Anterior cingulate cortex (tissue), 58 donors: ENCODE results near the gene ESRRA.
"Not testable (repeated sequence)": the region's sequence is repeated elsewhere in the genome, so short reads cannot be mapped to it uniquely, and the experiment has no call there.

Source experiments
- DNase-seq, 58 donors: peaks; one replicate each; lab custom pipeline; 2025; lab: John Stamatoyannopoulos, UW

Gene ESRRA

GRCh38 chr11:64305691-64306562 lies 603 bp downstream of the ESRRA start:
- peak in 46 of 58 donors; percentile 16 to 75 (median 58) for DNase-seq

DNA sequence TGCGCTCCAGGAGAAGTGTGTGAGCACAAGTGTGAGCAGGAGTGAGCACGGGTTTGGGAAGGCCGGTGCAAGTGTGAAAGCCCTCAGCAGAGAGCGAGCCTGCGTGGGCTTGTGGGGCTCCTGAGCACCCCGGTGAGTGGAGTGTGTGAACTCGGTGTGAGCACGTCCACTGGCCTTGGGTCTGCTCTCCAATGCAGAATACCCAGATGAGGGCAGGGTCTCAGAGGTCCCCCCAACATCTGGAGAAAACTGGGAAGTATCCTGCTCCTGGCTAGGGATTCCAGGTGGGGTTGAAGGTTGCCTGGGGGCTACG lies 1.2 kb downstream of the ESRRA start:
- no peak for DNase-seq

GRCh38 chr11:64306876-64307622 lies 1.7 kb downstream of the ESRRA start:
- peak in 7 of 58 donors; percentile 21 to 46 (median 28) for DNase-seq

- DNase-seq: not testable (repeated sequence)
Measured at GRCh38 chr11:64307795-64308194, 2.5 kb downstream of the ESRRA start.

- DNase-seq: no peak
Measured at GRCh38 chr11:64312947-64313346, 7.6 kb downstream of the ESRRA start.

GRCh38 chr11:64313491-64314145 lies 8.3 kb downstream of the ESRRA start:
- peak in 11 of 58 donors; percentile 7 to 47 (median 37) for DNase-seq

- no peak for DNase-seq
Measured at GRCh38 chr11:64314146-64314804, 9.0 kb downstream of the ESRRA start.

DNA sequence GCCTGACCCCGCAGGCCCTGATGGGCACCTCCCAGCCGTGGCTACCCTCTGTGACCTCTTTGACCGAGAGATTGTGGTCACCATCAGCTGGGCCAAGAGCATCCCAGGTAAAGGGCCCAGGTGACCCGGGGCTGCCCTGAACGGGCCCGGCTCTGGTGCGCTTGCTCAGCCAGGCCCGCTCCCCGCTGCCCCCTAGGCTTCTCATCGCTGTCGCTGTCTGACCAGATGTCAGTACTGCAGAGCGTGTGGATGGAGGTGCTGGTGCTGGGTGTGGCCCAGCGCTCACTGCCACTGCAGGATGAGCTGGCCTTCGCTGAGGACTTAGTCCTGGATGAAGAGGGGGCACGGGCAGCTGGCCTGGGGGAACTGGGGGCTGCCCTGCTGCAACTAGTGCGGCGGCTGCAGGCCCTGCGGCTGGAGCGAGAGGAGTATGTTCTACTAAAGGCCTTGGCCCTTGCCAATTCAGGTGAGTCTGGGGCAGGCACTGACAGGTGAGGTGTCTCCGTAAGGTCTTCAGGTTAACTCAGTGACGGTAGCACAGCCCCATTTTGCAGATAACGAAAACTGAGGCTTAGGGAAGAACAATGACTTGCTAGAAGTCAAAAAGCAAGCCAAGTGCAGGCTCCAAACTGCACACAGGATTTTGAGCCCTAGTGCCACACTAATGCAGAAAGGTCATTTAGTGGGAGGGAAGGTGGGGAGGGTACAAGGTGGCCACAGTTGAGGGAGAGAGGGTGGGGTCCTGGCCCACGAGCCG lies 9.7 kb downstream of the ESRRA start:
- no peak for DNase-seq

DNA sequence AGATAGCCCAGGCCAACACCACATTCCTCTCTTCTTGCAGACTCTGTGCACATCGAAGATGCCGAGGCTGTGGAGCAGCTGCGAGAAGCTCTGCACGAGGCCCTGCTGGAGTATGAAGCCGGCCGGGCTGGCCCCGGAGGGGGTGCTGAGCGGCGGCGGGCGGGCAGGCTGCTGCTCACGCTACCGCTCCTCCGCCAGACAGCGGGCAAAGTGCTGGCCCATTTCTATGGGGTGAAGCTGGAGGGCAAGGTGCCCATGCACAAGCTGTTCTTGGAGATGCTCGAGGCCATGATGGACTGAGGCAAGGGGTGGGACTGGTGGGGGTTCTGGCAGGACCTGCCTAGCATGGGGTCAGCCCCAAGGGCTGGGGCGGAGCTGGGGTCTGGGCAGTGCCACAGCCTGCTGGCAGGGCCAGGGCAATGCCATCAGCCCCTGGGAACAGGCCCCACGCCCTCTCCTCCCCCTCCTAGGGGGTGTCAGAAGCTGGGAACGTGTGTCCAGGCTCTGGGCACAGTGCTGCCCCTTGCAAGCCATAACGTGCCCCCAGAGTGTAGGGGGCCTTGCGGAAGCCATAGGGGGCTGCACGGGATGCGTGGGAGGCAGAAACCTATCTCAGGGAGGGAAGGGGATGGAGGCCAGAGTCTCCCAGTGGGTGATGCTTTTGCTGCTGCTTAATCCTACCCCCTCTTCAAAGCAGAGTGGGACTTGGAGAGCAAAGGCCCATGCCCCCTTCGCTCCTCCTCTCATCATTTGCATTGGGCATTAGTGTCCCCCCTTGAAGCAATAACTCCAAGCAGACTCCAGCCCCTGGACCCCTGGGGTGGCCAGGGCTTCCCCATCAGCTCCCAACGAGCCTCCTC lies 10.6 kb downstream of the ESRRA start:
- not testable (repeated sequence) for DNase-seq

DNA sequence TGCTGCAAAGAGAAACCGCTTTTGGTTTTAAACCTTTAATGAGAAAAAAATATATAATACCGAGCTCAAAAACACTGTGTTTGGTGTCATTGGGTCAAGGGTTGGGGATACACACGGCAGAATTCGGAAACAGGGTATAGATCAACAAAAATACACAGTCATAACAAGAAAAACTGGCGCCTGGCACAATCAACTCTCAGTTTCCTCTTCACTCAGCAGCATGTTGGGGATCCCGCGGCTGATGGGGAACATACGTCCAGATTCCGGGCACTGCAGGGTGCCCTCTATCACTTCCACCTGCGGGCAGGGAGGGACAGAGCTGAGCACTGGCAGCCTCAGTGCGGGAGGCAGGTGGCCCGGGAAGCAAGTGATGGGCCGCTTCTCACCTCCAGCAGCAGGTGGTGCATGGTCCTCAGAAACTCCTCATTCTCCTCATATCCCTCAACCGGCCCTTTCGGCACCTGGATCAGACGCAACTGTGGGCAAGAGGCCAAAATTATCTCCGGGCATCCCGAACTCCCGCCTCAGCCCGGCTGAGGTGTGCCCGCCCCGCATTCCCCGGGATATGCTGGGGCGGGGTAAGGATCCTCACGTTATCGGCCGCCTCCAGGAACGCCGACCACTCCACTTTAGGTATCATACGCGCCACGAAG lies 11.5 kb downstream of the ESRRA start:
- peak in 1 of 58 donors; percentile 67 for DNase-seq

GRCh38 chr11:64317325-64317960 lies 12.1 kb downstream of the ESRRA start, which contains the start of gene TRMT112:
TSS of gene TRMT112 (minus strand) at chr11:64317559. CDS start at chr11:64317526, 33 bp downstream.
- peak; percentile 77 to 98 (median 95) for DNase-seq

GRCh38 chr11:64317961-64318765 lies 12.8 kb downstream of the ESRRA start, which contains the start of gene PRDX5:
TSS of gene PRDX5 (plus strand) at chr11:64318121. CDS start at chr11:64318216, 95 bp downstream.
- peak; percentile 82 to 98 (median 95) for DNase-seq

DNA sequence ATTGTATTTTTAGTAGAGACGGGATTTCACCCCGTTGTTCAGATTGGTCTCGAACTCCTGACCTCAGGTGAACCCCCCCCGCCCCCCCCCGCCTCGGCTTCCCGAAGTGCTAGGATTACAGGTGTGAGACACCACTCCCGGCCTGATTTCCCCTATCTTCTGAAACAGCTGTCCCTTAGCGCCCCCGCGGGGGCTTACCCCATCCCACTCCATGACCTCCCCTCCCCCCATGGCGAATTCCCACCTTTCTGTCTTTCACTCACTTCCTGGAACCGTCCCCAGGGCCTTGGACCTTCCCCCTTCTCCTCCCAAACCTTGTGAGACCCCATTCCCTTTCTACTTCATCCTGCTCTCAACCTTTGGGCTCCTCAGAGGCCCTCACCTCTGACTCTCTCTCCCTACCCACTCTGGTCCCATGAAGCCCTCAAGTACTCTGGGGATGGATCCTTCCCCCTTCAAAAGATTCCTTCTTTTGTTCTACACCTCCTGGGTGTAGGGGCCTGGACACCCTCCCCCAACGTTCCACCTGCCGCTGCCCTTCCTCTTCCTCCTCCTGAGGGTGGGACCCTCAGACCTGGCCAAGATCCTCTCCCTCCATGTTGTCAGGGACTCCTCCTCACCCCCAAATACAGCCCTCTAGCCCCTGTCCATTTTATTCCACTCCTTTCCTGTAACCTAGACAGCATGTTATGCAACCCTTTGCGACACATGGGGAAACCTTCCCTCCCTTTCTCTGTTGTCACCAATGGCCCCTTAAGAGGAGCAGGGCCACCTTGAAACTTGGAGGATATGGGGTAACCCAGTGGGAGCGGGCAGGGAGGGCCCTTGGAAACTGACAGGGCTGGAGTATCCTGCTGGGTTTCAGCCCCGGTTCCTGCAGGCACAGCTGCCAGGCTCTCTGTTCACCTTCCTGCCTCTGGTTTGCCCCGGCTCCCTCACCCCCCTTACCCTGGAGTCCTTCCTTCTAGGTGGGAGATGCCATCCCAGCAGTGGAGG lies 13.7 kb downstream of the ESRRA start:
- DNase-seq: no peak

DNA sequence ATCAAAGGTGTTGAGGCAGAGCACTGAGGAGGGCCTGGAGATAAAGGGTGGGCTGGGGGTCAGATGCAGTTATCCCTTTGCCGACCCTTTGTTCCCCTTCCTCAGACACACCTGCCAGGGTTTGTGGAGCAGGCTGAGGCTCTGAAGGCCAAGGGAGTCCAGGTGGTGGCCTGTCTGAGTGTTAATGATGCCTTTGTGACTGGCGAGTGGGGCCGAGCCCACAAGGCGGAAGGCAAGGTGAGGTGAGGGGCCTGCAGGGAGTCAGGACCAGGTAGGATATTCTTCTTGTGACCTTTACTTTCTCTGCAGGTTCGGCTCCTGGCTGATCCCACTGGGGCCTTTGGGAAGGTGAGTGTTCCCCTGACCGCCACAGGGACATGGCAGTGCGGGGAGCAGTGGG lies 15.2 kb downstream of the ESRRA start:
- no peak for DNase-seq

DNA sequence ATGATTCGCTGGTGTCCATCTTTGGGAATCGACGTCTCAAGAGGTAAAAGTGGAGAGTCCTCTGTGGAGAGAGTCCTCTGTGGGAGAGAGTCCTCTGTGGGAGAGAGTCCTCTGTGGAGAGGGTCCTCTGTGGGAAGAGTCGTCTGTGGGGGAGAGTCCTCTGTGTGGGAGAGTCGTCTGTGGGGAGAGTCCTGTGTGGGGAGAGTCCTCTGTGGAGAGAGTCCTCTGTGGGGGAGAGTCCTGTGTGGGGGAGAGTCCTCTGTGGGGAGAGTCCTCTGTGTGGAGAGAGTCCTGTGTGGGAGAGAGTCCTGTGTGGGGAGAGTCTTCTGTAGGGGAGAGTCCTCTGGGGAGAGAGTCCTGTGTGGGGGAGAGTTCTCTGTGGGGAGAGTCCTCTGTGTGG lies 15.7 kb downstream of the ESRRA start:
- no peak for DNase-seq

DNA sequence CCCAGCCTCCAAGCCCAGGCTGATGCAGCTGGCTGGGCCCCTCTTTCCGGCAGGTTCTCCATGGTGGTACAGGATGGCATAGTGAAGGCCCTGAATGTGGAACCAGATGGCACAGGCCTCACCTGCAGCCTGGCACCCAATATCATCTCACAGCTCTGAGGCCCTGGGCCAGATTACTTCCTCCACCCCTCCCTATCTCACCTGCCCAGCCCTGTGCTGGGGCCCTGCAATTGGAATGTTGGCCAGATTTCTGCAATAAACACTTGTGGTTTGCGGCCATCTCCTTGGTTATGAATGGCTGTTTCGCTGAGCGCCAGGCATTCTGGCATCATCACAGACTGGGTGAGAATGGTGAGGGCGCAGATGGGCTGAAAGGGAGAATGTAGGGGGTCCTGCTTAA lies 16.2 kb downstream of the ESRRA start:
- no peak for DNase-seq
